ENCODE results near the gene C10orf67.

The C10orf67 gene

DNA sequence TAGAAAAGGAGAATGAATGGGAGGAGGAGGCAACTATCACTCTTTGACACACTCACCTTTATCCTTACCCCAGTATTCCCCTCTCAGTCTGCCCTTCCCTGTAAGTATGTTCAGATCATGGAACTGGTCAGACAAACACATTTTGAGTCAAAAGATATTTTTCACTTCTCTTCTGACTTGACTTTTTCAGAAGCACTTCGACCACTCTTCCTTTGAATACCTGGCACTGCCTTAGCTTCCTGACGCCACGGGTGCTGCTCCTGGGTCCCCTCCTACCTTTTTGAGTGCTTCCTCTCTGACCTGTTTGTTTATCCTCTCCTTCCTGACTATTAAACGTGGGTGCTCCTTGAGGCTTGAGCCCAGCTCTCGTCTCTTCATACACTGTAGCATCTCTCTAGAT, 19.8 kb upstream of the C10orf67 start:
- no peak overlapping the region for H3K4me3 ChIP-seq (ENCODE audit: low read depth, low read length)
- no peak for TF ChIP-seq POLR2A (IDR thresholded peaks at IDR 0.05; ENCODE audit: extremely low read depth, insufficient read length)
- no peak for TF ChIP-seq MYC (IDR thresholded peaks at IDR 0.05; ENCODE audit: low read depth, low read length)
- TF ChIP-seq, protein P1, sequence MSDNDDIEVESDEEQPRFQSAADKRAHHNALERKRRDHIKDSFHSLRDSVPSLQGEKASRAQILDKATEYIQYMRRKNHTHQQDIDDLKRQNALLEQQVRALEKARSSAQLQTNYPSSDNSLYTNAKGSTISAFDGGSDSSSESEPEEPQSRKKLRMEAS (IDR thresholded peaks at IDR 0.05; ENCODE audit: low read depth, low read length) = no peak
- TF ChIP-seq, protein P2, sequence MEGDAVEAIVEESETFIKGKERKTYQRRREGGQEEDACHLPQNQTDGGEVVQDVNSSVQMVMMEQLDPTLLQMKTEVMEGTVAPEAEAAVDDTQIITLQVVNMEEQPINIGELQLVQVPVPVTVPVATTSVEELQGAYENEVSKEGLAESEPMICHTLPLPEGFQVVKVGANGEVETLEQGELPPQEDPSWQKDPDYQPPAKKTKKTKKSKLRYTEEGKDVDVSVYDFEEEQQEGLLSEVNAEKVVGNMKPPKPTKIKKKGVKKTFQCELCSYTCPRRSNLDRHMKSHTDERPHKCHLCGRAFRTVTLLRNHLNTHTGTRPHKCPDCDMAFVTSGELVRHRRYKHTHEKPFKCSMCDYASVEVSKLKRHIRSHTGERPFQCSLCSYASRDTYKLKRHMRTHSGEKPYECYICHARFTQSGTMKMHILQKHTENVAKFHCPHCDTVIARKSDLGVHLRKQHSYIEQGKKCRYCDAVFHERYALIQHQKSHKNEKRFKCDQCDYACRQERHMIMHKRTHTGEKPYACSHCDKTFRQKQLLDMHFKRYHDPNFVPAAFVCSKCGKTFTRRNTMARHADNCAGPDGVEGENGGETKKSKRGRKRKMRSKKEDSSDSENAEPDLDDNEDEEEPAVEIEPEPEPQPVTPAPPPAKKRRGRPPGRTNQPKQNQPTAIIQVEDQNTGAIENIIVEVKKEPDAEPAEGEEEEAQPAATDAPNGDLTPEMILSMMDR (IDR thresholded peaks at IDR 0.05; ENCODE audit: low read depth, low read length) = no peak
- no peak for DNase-seq (ENCODE audit: low read depth)

DNA sequence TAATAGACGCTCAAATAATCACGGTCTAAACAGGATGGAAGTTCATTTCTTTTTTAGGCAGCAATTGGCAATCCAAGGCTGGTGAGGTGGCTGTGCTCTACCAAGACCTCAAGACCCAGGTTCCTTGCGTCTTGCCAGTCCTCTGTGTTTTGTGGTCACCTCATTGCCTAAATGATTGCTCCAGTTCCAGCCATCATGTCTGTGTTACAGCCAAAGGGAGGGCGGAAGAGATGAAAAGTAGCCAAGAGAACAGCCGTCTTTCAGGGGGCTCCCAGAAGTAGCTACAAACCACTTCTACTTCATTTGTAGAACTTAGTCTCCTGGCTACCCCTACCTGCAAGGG, 19.2 kb upstream of the C10orf67 start:
- no peak for DNase-seq (ENCODE audit: low read depth)
- TF ChIP-seq, protein P1 (IDR thresholded peaks at IDR 0.05; ENCODE audit: low read depth, low read length) = no peak
- no peak for TF ChIP-seq POLR2A (IDR thresholded peaks at IDR 0.05; ENCODE audit: extremely low read depth, insufficient read length)
- no peak for TF ChIP-seq MYC (IDR thresholded peaks at IDR 0.05; ENCODE audit: low read depth, low read length)
- TF ChIP-seq, protein P2 (IDR thresholded peaks at IDR 0.05; ENCODE audit: low read depth, low read length) = no peak

DNA sequence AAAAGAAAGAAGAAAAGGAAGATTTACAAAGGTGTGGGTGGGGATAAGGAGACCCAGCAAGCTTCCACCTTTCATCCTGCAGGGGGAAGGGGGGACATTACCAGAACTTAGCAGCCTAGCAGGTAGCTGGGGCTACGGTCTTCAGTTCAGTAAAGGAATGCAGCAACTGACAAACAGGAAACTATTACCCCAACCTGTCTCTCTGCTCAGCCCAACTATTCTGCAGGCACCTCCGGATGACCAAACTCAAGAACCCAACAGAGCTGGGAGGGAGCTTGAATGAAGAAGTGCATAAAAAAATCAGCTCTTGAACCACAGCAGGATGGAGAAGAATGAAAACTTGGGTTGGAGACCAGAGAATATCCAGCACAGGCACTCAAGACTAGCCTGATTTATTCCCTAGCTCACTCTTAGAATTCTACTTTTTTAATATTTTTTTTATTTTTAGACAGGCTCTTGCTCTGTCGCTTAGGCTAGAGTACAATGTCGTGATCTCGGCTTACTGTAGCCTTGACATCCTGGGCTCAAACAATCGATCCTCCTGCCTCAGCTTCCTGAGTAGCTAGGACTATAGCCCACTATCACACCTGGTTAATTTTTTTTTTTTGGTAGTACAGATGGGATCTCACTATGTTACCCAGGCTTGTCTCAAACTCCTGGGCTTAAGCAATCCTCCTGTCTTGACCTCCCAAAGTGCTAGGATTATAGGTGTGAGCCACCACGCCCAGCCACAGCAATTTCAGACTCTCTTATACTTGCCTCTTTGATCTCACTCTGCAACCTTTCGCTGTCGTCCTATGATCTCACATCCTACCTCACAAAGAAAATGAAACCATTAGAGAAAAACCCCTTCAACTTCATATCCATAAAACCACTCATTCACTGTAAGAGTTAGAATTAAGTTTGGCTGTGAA, 18.5 kb upstream of the C10orf67 start:
- DNase-seq (ENCODE audit: low read depth) = no peak
- no peak overlapping the region for H3K4me3 ChIP-seq (ENCODE audit: low read depth, low read length)
- TF ChIP-seq POLR2A (IDR thresholded peaks at IDR 0.05; ENCODE audit: extremely low read depth, insufficient read length) = no peak
- TF ChIP-seq, protein P2 (IDR thresholded peaks at IDR 0.05; ENCODE audit: low read depth, low read length) = no peak
- TF ChIP-seq MYC (IDR thresholded peaks at IDR 0.05; ENCODE audit: low read depth, low read length) = no peak
- TF ChIP-seq, protein P1 (IDR thresholded peaks at IDR 0.05; ENCODE audit: low read depth, low read length) = no peak

More for the DNA sequence above, 19.2 kb upstream of the C10orf67 start:
- no peak overlapping the region for H3K4me3 ChIP-seq (ENCODE audit: low read depth, low read length)

DNA sequence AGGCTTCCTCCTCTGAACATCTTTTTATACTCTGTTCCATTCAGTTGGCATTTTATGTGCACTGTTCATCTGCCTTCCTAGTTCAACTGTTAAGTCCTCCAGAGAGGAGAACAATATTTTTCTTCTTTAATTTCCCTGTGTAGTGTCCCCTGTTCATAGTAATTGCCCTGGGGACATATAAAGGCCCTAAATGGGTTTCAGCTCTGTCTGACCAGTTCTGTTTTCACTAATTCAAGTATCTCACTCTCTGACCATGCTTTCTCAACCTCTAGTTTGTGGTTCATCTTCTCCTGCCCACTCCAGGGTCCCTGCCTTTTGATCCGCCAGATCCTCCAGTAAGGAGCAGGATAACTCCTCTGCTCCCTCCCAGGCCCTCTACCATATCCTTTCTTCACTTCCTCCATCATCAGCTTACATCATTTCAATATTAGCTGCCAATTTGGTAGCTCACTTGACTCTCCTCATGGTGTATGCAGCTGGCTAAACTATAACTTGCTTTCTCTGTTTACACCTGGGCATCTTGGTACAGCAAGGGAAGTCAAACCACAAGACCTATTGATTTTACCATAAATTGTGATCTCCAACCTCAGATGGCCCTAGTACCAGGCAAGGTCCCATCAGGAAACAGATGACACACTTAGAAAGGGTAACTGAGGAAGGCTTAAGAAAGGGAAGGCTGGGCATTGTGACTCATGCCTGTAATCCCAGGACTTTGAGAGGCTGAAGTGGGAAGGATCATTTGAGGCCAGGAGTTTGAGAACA, 17.7 kb upstream of the C10orf67 start:
- DNase-seq (ENCODE audit: low read depth) = no peak
- TF ChIP-seq POLR2A (IDR thresholded peaks at IDR 0.05; ENCODE audit: extremely low read depth, insufficient read length) (no peak), MYC (IDR thresholded peaks at IDR 0.05; ENCODE audit: low read depth, low read length) (no peak)
- TF ChIP-seq, protein P2 (IDR thresholded peaks at IDR 0.05; ENCODE audit: low read depth, low read length) = no peak
- TF ChIP-seq, protein P1 (IDR thresholded peaks at IDR 0.05; ENCODE audit: low read depth, low read length) = no peak
- H3K4me3 ChIP-seq (ENCODE audit: low read depth, low read length) = no peak overlapping the region

DNA sequence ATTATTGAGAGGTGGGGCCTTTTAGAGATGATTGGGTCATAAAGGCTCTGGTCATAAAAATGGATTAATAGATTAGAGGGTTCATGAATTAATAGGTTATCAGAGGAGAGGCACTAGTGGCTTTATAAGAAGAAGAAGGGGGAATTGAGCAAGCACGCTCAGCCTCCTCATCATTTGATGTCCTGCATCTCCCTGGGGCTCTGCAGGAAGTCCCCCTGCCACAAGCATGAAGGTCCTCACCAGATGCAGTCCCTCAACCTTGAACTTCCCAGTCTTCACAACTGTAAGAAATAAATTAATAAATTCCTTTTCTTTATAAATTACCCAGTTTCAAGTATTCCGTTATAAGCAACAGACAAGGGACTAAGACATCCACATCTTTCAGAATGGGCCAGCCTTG, 17.1 kb upstream of the C10orf67 start:
- H3K4me3 ChIP-seq (ENCODE audit: low read depth, low read length) = no peak overlapping the region
- no peak for DNase-seq (ENCODE audit: low read depth)
- TF ChIP-seq MYC (IDR thresholded peaks at IDR 0.05; ENCODE audit: low read depth, low read length) (no peak), POLR2A (IDR thresholded peaks at IDR 0.05; ENCODE audit: extremely low read depth, insufficient read length) (no peak)
- TF ChIP-seq, protein P1 (IDR thresholded peaks at IDR 0.05; ENCODE audit: low read depth, low read length) = no peak
- TF ChIP-seq, protein P2 (IDR thresholded peaks at IDR 0.05; ENCODE audit: low read depth, low read length) = no peak

All from NB4 (cell line).